22Rv1 (cell line): Measurements from ENCODE around the gene NBEA.

ENCODE experiments used
- H3K27ac ChIP-seq: fragments of 450-650 bp; 2 replicates; pipeline ENCODE4 v1.5.1; 2017
- CTCF ChIP-seq: fragments of 450-650 bp; IDR thresholded peaks from 2 replicates; pipeline ENCODE4 v1.5.1; 2017; ENCODE audit warnings: mild to moderate bottlenecking
- ZFX ChIP-seq: fragments of 450-650 bp; IDR thresholded peaks from 2 replicates; pipeline ENCODE4 v1.6.1; 2017; ENCODE audit warnings: antibody characterized with exemption, borderline replicate concordance

Gene NBEA

GRCh38 chr13:35473802-35474201 is 531.7 kb downstream of the NBEA start:
- no peak overlapping the region for H3K27ac ChIP-seq
- TF ChIP-seq ZFX, result no peak
- TF ChIP-seq CTCF, result no peak

DNA sequence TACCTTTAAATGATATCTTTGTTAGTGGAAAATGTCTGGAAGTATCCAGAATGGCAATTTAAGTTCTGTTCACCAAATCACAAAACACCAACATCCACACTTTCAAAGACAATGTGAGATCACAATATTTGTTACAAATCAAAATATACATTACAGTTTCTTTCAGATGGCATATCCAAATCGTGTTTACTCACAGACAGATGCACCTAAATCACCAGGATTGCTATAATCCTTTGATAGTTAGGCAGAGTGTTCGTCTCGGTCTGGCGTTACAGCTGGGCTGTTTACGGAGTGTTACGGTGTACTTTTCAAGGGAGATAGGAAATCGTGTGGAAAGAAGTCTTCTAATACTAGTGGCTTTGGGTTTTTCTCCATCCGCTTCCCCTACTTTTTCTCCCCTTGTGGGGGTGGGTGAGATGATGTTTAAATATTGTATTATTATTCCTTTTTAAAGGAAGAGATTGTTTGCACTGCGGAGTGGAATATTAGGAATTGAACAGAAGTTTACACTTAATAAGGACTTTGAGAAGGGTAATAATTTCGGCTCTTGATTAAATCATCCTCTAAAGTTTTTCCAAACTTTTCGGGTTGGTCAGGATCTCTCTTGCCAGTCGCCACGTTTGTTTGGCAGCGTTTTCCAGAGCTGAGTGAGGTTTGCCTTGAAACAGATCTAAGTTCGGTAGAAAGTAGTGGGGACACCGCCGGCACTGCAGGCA is 532.6 kb downstream of the NBEA start:
- H3K27ac ChIP-seq, result no peak overlapping the region
- TF ChIP-seq ZFX, result no peak
- TF ChIP-seq CTCF, result no peak

DNA sequence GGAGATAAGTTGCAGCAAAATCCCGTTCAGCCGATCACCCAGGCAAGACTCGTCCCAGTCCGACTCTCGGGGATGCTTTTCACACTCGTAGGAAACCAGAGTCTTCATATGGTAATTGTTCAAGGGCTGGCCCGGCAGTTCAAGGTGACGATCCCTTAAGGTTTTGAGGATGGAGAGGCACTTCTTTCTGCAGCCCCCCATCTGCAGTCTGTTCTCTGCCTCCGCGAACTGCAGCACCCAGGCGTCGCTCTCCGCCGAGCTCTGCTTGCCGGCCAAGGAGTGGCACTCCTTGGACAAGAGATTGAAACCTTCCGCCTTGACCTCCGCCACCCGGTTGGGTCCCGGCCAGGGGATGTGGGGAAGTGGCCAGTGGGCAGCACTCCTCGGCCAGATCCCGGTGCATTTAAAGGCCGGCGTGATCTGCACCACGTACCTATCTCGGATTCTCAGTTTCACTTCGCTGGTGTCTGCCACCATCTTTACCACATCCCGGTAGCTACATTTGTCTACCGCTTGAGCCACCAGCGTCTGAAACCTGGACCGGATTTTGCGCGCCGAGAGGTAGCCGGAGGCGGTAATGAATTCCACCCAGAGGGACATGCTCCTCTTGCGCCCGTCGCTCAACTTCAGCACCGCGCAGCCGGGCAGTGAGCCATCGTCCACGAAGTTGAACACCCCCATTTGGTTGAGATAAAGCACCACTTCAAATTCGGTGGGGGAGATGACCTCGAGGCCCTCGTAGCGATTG is 533.3 kb downstream of the NBEA start:
- no peak for TF ChIP-seq ZFX
- no peak for TF ChIP-seq CTCF
- H3K27ac ChIP-seq, result no peak overlapping the region

GRCh38 chr13:35475960-35476943 is 534.2 kb downstream of the NBEA start, which contains the start of gene MAB21L1:
Gene MAB21L1, minus strand, starts transcription at chr13:35476689. Its CDS starts 551 bp downstream, at chr13:35476138.
- TF ChIP-seq ZFX (no peak), CTCF (no peak)
- H3K27ac ChIP-seq, result no peak within 1 kb of the TSS

GRCh38 chr13:35477386-35477946 is 535.4 kb downstream of the NBEA start:
- TF ChIP-seq CTCF, result no peak
- TF ChIP-seq ZFX, result no peak

DNA sequence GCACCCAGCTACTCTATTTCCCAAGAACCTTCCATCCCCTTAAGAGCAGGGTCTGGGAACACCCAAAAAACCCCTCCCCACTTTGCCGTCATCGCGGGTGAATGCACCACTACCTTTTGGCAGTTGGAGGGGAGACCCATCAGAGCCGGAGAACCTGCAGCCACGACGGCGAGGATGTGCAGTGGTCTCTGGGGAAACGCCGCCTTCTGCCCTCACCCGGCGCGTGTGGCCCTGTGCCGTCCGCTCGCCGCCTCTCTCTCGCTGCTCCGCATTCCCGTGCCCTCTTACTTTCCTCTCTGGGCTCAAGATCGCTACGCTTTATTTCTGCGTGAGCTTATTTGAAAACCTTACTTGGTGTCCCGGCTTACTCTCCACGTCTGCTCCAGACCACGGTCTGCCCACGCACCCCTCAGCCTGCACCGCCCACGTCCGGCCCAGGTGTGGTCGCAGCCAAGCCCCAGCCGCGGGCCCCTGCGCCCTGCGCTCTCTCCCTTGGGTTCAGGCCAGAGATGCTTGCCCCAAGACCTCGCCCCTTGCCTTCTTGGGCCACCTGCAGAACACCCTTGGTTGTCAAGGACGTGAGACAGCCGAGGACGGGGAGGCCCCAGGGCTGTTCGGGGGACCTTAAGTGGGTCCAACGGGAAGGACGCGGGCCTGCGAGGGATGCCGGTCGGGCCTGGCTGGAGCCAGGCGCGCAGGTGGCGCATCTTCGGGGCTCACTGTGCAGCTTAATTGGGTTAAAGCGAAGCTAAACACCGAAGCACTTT is 536.4 kb downstream of the NBEA start:
- TF ChIP-seq CTCF, result no peak
- no peak for TF ChIP-seq ZFX
- H3K27ac ChIP-seq, result no peak overlapping the region

More at GRCh38 chr13:35477386-35477946, 535.4 kb downstream of the NBEA start:
- no peak overlapping the region for H3K27ac ChIP-seq
